Activated T-cell treated with anti-CD3 and anti-CD28 coated beads, Interleukin-2, amount 50 U/mL, for 4 hours (primary cell): ENCODE measurements around the gene CRYBG3. TPM values are rescaled to one million over a fixed set of nuclear protein-coding genes. Genes with fewer than 3 reads are reported as not detected.

Source experiments
- ATAC-seq, 2 donors: fragments of 200-7000 bp; cut with Tn5 transposase; one replicate each; pipeline ENCODE4 v1.10.0; 2021
- DNase-seq: peaks from one replicate; pipeline ENCODE4 v3.0.0-alpha.2; 2020
- H3K27me3 Mint-ChIP-seq: one replicate; pipeline ENCODE4 v1.8.0; 2021; ENCODE audit warnings: low read depth, mixed read lengths
- H3K36me3 Mint-ChIP-seq: one replicate; pipeline ENCODE4 v1.8.0; 2022; ENCODE audit warnings: mixed read lengths; ENCODE audit not compliant: insufficient read depth
- H3K4me1 Mint-ChIP-seq: one replicate; pipeline ENCODE4 v1.8.0; 2021; ENCODE audit warnings: low read depth, mixed read lengths
- H3K4me3 Mint-ChIP-seq: one replicate; pipeline ENCODE4 v1.8.0; 2021; ENCODE audit warnings: mild to moderate bottlenecking, moderate library complexity, mixed read lengths
- H3K9me3 Mint-ChIP-seq: one replicate; pipeline ENCODE4 v1.8.0; 2021; ENCODE audit warnings: mixed read lengths
- total RNA-seq, 3 donors: library from RNA; stranded (reverse); gene quantifications; one replicate each; pipeline ENCODE4 v1.2.1, GENCODE V29; 2021

CRYBG3 gene
- total RNA-seq = 1 to 10 TPM; 1.4 to 2.9 (median 2.3) TPM

DNA sequence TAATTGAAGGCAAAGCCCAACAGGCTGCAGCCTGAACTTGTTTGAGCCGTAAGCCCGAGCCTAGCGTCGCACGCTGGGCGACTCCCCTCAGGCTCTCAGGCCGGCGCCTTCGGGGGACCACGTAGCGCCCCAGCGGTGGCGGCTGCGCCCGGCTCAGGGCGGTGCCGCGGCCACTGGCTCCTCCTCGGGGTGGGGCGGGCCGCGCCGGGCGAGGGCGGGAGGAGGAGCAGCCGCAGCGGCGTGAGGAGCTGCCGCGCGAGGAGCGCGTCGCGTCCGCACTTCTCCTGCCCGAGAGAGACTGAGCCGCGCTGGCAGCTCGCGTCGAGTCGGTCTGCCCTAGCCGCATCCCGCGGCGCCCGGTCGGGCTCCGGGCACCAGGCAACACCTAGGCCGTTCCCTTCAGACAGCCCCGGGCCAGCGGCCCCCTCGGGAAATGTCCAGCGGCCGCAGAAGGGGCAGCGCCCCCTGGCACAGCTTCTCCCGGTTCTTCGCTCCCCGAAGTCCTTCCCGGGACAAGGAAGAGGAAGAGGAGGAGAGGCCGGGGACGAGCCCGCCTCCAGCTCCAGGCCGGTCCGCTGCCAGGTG is at the start of gene CRYBG3:
TSS of gene CRYBG3 (plus strand) at position 238 of the 585 bp plus-strand sequence. CDS start at position 434, 196 bp downstream.
- peaks cover 21% of the 10 kb centered on the region for H3K4me1 Mint-ChIP-seq
- peak within 1 kb of the TSS; percentile 84 for H3K4me3 Mint-ChIP-seq
- peaks cover 22% of the 10 kb centered on the region for H3K27me3 Mint-ChIP-seq
- DNase-seq = peak; percentile 76
- peak; percentile 99 for ATAC-seq
- no peaks in the 10 kb centered on the region for H3K36me3 Mint-ChIP-seq
- H3K9me3 Mint-ChIP-seq = no peaks in the 10 kb centered on the region

DNA sequence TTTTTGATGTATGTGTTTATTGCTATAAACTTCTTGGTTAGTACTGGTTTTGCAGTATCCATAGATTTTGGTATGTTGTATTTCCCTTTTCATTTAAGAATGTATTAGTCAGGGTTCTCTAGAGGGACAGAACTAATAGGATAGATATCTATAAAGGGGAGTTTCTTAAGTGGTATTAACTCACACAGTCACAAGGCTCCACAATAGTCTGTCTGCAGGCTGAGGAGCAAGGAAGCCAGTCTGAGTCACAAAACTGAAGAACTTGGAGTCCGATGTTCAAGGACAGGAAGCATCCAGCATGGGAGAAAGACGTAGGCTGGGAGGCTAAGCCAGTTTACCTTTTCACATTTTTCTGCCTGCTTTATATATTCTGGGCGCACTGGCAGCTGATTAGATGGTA is 48.9 kb upstream of the CRYBG3 start:
- peaks cover 4% of the 10 kb centered on the region for H3K9me3 Mint-ChIP-seq
- no peak for DNase-seq
- H3K36me3 Mint-ChIP-seq = peaks cover 37% of the 10 kb centered on the region
- H3K4me1 Mint-ChIP-seq = no peaks in the 10 kb centered on the region
- no peaks in the 10 kb centered on the region for H3K27me3 Mint-ChIP-seq
- H3K4me3 Mint-ChIP-seq = no peak overlapping the region
- no peak for ATAC-seq

DNA sequence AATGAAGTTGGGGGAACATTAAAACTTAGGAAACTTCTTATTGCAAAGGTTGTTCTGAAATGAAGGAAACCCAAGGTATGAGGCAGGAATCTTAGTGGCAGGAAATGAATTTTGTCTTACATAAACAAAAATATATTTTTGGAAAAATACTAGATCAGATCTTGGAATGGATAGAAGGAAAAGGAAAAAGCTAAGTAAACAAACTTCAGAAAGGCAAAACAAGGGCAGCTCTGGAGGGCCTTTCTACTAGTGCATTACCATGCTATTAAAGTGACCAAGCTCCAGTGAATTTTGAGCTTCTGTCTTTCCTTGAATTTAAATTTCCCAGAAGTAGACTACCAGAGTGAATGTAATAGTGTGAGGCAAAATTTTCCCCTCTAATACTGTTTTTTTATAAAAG is 43.7 kb upstream of the CRYBG3 start:
- ATAC-seq (no peak), DNase-seq (no peak)
- Mint-ChIP-seq H3K27me3 (no peaks in the 10 kb centered on the region), H3K36me3 (peaks cover 17% of the 10 kb centered on the region), H3K9me3 (no peaks in the 10 kb centered on the region), H3K4me3 (no peak overlapping the region), H3K4me1 (no peaks in the 10 kb centered on the region)

DNA sequence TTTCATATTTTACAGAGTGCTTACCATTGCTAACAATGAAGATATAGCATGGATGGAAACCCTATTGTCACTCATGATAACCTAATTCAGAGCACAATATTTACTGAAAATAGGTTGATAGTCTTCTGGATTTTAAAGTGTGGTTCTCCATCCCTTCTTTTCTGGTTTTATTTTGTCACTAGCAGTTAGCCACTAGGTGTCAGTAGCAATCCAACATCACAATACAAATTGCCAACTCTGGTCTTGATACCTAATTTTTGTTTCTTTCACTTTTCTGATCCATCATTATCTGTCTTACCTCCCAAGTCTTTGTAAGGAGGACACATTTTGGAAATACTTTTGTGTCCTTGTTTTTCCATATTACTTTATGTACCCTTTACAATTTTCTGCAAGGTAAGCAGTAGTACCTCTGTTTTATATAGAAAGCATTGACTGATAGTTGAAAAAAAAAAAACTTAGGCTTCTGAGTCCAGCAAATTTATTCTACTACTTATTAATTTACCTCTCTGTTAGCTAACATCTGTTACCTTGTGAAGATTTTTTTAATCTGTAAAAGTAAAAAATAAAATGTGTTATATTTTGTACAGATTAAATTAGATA is 28.3 kb upstream of the CRYBG3 start:
- DNase-seq (no peak), ATAC-seq (no peak)
- no peaks in the 10 kb centered on the region for H3K9me3 Mint-ChIP-seq
- no peaks in the 10 kb centered on the region for H3K36me3 Mint-ChIP-seq
- no peaks in the 10 kb centered on the region for H3K4me1 Mint-ChIP-seq
- no peaks in the 10 kb centered on the region for H3K27me3 Mint-ChIP-seq
- no peak overlapping the region for H3K4me3 Mint-ChIP-seq

DNA sequence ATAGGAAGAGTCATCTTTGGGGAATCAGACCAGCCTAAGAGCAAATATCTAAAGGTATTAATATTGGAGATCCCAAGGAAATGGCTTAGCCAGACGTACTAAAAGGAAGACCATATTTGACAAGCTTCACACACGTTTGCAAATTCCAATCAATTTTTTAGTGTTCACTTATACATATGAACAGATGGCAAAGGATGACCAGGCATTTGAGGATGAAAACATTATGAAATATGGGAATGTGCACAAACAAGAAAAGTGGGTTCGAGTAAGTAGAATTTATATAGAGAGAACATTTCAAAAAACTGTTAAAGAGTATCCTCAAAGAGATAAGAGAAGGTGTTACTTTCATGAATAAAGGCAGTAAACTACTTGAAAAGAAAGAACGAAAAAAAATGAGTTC is 25.9 kb upstream of the CRYBG3 start:
- ATAC-seq = no peak

DNA sequence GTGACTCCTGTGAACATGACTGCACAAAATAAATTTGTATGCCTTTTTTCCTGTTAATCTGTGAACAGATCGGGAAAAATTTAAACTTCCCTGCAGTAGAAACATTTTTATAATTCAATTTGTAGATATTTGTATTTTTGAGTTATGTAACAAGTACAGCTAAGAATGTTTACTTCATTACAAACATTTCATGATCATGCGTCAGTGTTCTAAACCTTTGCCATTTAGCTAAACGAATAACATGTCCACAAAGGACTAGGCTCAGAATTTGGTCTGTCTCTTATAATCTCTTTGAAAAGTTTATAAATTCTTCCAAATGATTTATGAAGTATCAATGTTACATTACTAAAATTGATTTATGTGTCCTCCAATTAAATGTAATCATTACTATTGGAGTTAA is 17.3 kb upstream of the CRYBG3 start:
- no peaks in the 10 kb centered on the region for H3K36me3 Mint-ChIP-seq

More for the DNA sequence above, 25.9 kb upstream of the CRYBG3 start:
- no peaks in the 10 kb centered on the region for H3K36me3 Mint-ChIP-seq
- no peaks in the 10 kb centered on the region for H3K9me3 Mint-ChIP-seq
- H3K4me3 Mint-ChIP-seq = no peak overlapping the region
- H3K27me3 Mint-ChIP-seq = no peaks in the 10 kb centered on the region
- no peak for DNase-seq
- H3K4me1 Mint-ChIP-seq = no peaks in the 10 kb centered on the region

DNA sequence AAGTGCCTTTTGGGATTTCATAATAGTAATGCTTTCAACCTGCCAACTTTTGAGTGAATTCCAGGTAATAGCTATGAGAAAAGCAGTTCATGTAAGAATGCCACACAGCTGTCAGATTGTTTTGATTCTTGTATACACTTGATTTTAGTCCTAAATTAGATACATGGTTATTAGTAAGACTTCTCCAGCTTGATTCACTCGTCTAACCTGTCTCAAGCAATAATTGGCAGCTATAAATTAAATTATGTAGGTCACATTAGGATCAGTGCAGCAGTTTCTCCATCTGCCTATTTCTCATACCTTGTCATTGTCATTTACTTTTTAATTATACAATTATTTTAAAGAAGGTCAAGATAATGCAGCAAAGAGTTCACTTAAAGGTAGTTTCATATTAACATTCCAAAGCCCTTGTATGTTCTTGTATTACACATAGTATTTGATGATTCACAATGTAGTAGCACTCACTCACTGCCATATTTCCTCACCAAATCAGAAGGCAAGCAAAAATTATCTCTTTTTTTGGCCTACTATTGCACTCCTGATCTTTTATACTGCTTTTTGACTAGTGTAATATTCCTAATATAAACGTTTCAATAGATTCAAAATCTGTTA is 10.9 kb upstream of the CRYBG3 start:
- Mint-ChIP-seq H3K27me3 (no peaks in the 10 kb centered on the region), H3K9me3 (no peaks in the 10 kb centered on the region)

More for the DNA sequence above, 17.3 kb upstream of the CRYBG3 start:
- Mint-ChIP-seq H3K27me3 (no peaks in the 10 kb centered on the region), H3K9me3 (no peaks in the 10 kb centered on the region), H3K4me3 (no peak overlapping the region), H3K4me1 (no peaks in the 10 kb centered on the region)
- ATAC-seq (no peak), DNase-seq (no peak)

DNA sequence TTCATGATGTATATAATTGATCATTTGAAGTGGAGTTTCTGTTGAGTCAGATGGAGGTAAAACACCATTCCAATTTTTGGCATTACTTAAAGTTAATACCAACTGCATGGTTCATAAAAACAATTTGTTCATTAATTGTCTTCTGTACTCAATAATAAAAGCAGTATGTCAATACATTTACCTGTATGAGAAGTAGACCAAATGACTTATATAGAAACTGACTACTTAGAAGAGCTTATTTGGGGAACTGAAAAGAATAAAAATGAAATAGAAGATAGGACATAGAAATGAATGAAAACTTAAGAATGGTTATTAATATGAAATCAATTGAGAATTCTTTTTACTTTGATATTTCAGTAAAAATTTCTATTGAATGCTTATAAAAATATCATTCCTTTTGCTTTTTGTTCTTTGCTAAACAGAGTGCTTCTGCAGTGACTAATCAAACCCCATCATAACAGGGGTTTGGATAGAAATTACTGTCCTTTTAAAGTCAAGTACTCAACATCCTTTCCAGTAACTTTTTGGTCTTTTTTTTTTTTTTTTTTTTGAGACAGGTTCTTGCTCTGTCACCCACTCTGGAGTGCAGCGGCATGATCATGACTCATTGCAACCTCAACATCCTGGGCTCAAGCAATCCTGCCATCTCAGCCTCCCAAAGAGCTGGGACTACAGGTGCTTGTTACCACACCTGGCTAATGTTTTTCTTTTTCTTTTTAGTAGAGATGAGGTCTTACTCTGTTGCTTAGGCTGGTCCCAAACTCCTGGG is 6.5 kb upstream of the CRYBG3 start:
- peak; percentile 77 to 87 for ATAC-seq
- Mint-ChIP-seq H3K4me1 (peaks cover 9% of the 10 kb centered on the region), H3K27me3 (peaks cover 11% of the 10 kb centered on the region), H3K4me3 (no peak overlapping the region), H3K9me3 (no peaks in the 10 kb centered on the region), H3K36me3 (no peaks in the 10 kb centered on the region)
- DNase-seq = peak; percentile 31

More for the DNA sequence above, 10.9 kb upstream of the CRYBG3 start:
- DNase-seq (no peak), ATAC-seq (no peak)
- H3K4me1 Mint-ChIP-seq = peaks cover 9% of the 10 kb centered on the region
- no peaks in the 10 kb centered on the region for H3K36me3 Mint-ChIP-seq
- no peak overlapping the region for H3K4me3 Mint-ChIP-seq

DNA sequence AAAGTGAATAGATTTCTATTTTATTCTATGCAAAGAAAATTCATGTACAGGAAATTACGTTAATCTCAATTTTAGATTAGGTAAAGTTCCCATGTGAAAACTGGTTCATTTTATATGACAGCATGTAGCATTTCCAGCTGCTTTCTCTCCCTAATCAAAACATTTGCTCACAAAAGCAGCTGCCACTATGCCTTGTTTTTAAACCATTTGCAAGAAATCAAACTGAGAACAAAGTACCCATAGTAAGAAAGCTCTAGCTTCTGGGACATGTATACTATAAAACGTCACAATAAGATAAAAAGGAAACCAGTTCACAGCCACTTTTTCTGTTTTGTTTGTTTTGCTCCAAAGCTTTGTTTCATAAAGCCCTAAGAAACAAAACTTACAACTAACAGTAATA is 5.0 kb upstream of the CRYBG3 start:
- Mint-ChIP-seq H3K9me3 (no peaks in the 10 kb centered on the region), H3K4me3 (no peak overlapping the region), H3K4me1 (peaks cover 17% of the 10 kb centered on the region), H3K36me3 (no peaks in the 10 kb centered on the region), H3K27me3 (peaks cover 15% of the 10 kb centered on the region)
- DNase-seq (no peak), ATAC-seq (no peak)

DNA sequence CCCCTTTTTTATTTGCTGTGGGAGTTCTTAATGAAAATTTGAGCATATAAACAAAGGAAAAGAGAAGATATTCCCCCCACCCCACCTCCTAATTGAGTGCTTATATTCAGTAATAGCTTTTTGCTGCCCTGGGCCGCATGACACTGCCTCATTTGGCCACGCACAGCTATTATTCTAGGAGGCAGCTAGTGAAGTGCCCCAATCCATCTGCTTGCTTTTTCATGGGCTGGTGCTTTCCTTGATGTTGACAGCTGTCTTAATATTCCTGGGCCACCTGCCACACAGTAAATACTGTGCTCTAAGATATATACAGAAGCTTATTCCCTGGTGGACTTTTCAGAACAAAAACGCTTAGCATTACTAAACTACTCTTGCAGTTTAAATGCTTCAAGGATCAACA is 3.8 kb upstream of the CRYBG3 start:
- Mint-ChIP-seq H3K4me3 (no peak overlapping the region), H3K9me3 (no peaks in the 10 kb centered on the region), H3K36me3 (no peaks in the 10 kb centered on the region), H3K4me1 (peaks cover 24% of the 10 kb centered on the region), H3K27me3 (peaks cover 18% of the 10 kb centered on the region)
- no peak for ATAC-seq
- DNase-seq = no peak

DNA sequence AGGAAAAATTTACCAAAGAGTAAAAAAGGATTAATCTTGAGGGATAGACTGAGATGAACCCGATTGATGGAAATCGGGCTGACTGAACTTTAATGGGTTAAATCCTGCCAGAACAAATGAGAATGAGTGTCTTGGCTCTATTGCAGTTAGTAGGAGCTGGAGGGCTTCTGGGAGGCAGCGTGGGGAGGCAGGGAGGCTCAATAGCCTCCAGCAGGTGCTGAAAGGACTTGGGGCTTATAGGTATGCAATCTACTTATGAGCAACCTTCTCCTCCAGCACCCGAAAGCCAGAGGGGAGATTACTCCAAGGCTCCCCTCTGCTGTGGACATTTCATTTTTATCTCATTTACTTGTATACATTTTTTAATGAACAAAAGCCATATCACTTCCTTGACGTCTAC is 1.0 kb upstream of the CRYBG3 start:
- Mint-ChIP-seq H3K4me1 (peaks cover 21% of the 10 kb centered on the region), H3K9me3 (no peaks in the 10 kb centered on the region), H3K4me3 (peak overlapping the region; percentile 84), H3K36me3 (no peaks in the 10 kb centered on the region), H3K27me3 (peaks cover 22% of the 10 kb centered on the region)
- DNase-seq (no peak), ATAC-seq (no peak)

DNA sequence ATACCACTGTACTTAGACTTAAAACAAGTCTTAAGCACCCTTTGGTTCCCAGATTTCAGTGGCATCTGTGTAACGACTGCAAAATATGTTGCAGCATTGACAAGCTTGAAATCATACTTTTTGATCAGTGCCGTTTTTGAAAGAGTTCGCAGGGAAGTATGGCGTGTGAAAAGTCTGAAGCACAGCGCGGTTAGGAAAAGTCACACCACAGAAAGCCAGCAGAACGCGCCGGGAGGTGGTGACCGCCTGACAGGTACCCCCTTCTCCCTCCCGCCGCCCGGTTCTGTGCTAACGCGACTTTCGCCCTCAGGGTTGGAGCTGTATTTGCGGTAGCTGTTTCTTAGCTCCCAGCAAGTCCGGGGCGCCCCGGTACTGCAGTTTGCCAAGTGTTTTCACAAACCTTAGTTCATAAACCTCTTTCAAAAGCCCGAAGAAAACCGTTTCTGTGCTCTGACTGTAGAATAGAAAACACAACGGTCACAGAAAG is 481 bp upstream of the CRYBG3 start:
- DNase-seq = peak; percentile 30
- no peaks in the 10 kb centered on the region for H3K36me3 Mint-ChIP-seq
- H3K4me3 Mint-ChIP-seq = peak overlapping the region; percentile 84
- peak; percentile 45 to 47 for ATAC-seq
- H3K4me1 Mint-ChIP-seq = peaks cover 21% of the 10 kb centered on the region
- H3K27me3 Mint-ChIP-seq = peaks cover 22% of the 10 kb centered on the region
- H3K9me3 Mint-ChIP-seq = no peaks in the 10 kb centered on the region

DNA sequence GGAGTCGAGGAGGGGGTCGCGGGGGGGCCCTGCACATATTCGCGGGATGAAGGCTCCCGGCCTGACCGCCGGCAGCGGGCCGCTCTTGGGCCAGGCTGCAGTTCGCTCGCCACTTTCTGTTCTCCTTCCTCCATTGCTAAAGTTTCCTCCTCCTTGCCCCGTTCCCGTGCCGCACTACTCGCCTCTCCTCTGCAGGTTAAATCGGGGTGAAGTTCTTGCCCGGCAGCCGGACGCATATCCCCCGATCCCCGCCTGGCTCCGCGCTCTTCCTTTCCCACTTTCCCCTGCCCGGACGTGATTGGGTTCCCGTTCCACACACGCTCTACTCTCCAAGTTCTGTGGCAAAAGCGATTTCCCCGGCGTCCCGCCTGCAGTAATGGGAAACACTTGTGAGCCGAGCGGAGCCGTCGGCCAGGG is 556 bp downstream of the CRYBG3 start:
- Mint-ChIP-seq H3K4me3 (peak overlapping the region; percentile 84), H3K27me3 (peaks cover 22% of the 10 kb centered on the region), H3K9me3 (no peaks in the 10 kb centered on the region), H3K36me3 (no peaks in the 10 kb centered on the region), H3K4me1 (peaks cover 21% of the 10 kb centered on the region)
- DNase-seq (peak; percentile 6), ATAC-seq (peak; percentile 11 to 16)
